PC-3 (cell line): ENCODE measurements around the gene FOXRED2.

Experiments
- CTCF ChIP-seq: fragments of 300-600 bp; sonication (generic); conservative IDR thresholded peaks from 2 replicates; pipeline ENCODE4 v1.5.1; 2017; ENCODE audit warnings: antibody characterized with exemption, low read depth, mild to moderate bottlenecking, low read length
- EZH2phosphoT487 ChIP-seq: fragments of 300-600 bp; sonication (generic); IDR thresholded peaks from 2 replicates; pipeline ENCODE4 v1.6.1; 2018; ENCODE audit warnings: mild to moderate bottlenecking, antibody characterized with exemption, low read length, borderline replicate concordance

GRCh38 chr22:36497910-36498665, 8.8 kb downstream of the FOXRED2 start:
- TF ChIP-seq CTCF (no peak; the same call in 1 of the 2 replicates), EZH2phosphoT487 (no peak)
